WTC11 (cell line): ENCODE measurements around the gene TPST2. TPM values are rescaled to one million over a fixed set of nuclear protein-coding genes. Genes with fewer than 3 reads are reported as not detected.

Experiments used
- ATAC-seq: fragments of 200-7000 bp; cut with Tn5 transposase; 2 replicates; pipeline ENCODE4 v1.10.0; 2021; ENCODE audit warnings: mild to moderate bottlenecking, moderate library complexity
- CTCF ChIA-PET: fragments of 300-600 bp; sonication (Branson Sonifier 250); formaldehyde crosslinking; loops from one replicate; lab custom pipeline; 2021; ENCODE audit warnings: antibody characterized with exemption; lab: Charles Lee
- POLR2A ChIA-PET: fragments of 350-600 bp; sonication (Branson Sonifier 250); formaldehyde crosslinking; loops from one replicate; lab custom pipeline; 2021; ENCODE audit warnings: antibody characterized with exemption; lab: Charles Lee
- DNase-seq: peaks from one replicate; pipeline ENCODE4 v3.0.0; 2021; ENCODE audit warnings: low spot score
- H3K27ac Mint-ChIP-seq: 2 replicates; pipeline ENCODE4 v1.8.0; 2021; ENCODE audit warnings: mixed read lengths
- H3K27me3 Mint-ChIP-seq: 2 replicates; pipeline ENCODE4 v1.8.0; 2021; ENCODE audit warnings: low read depth, mild to moderate bottlenecking, moderate library complexity, mixed read lengths
- H3K36me3 Mint-ChIP-seq: 2 replicates; pipeline ENCODE4 v1.8.0; 2021; ENCODE audit warnings: mixed read lengths
- H3K4me1 Mint-ChIP-seq: 2 replicates; pipeline ENCODE4 v1.8.0; 2022; ENCODE audit warnings: mixed read lengths
- H3K4me3 Mint-ChIP-seq: 2 replicates; pipeline ENCODE4 v1.8.0; 2021; ENCODE audit warnings: mild to moderate bottlenecking, moderate library complexity, mixed read lengths
- H3K9me3 Mint-ChIP-seq: 2 replicates; pipeline ENCODE4 v1.8.0; 2021; ENCODE audit warnings: mixed read lengths
- ATF3 ChIP-seq: sonication (generic); formaldehyde crosslinking; conservative IDR thresholded peaks from 2 replicates; pipeline ENCODE4 v1.8.1; 2022; ENCODE audit warnings: mild to moderate bottlenecking, missing genetic modification reagents
- CTCF ChIP-seq: fragments of 200-600 bp; IDR thresholded peaks from 2 replicates; pipeline ENCODE4 v1.8.0; 2022; ENCODE audit warnings: antibody characterized with exemption
- ELF4 ChIP-seq: sonication (generic); formaldehyde crosslinking; IDR thresholded peaks from 2 replicates; pipeline ENCODE4 v1.8.1; 2022; ENCODE audit warnings: low read depth, mild to moderate bottlenecking, moderate library complexity, missing genetic modification reagents
- ESRRA ChIP-seq: sonication (generic); formaldehyde crosslinking; IDR thresholded peaks from 2 replicates; pipeline ENCODE4 v1.8.1; 2022; ENCODE audit warnings: mild to moderate bottlenecking, missing genetic modification reagents, borderline replicate concordance
- FOXK1 ChIP-seq: sonication (generic); formaldehyde crosslinking; IDR thresholded peaks from 2 replicates; pipeline ENCODE4 v1.8.0; 2022; ENCODE audit warnings: mild to moderate bottlenecking, moderate library complexity, missing genetic modification reagents
- HMGA2 ChIP-seq: fragments of 250-450 bp; sonication (Bioruptor Pico); IDR thresholded peaks from 2 replicates; pipeline ENCODE4 v1.4.0; 2021; ENCODE audit warnings: mild to moderate bottlenecking, moderate library complexity
- MLX ChIP-seq: sonication (generic); formaldehyde crosslinking; IDR thresholded peaks from 2 replicates; pipeline ENCODE4 v1.8.1; 2023; ENCODE audit warnings: mild to moderate bottlenecking, missing genetic modification reagents, moderate library complexity
- NR1H2 ChIP-seq: sonication (generic); formaldehyde crosslinking; IDR thresholded peaks from 2 replicates; pipeline ENCODE4 v1.9.0; 2021; ENCODE audit warnings: mild to moderate bottlenecking, moderate library complexity, missing genetic modification reagents
- NR2C2 ChIP-seq: sonication (generic); formaldehyde crosslinking; IDR thresholded peaks from 2 replicates; pipeline ENCODE4 v1.8.0; 2022; ENCODE audit warnings: mild to moderate bottlenecking, missing genetic modification reagents
- OVOL2 ChIP-seq: fragments of 250-450 bp; sonication (Bioruptor Pico); IDR thresholded peaks from 2 replicates; pipeline ENCODE4 v1.9.0; 2021; ENCODE audit warnings: mild to moderate bottlenecking, borderline replicate concordance
- SMAD4 ChIP-seq: sonication (generic); formaldehyde crosslinking; IDR thresholded peaks from 2 replicates; pipeline ENCODE4 v1.8.0; 2022; ENCODE audit warnings: mild to moderate bottlenecking, missing genetic modification reagents
- ZBTB21 ChIP-seq: sonication (generic); formaldehyde crosslinking; IDR thresholded peaks from 2 replicates; pipeline ENCODE4 v1.8.1; 2023; ENCODE audit warnings: mild to moderate bottlenecking, missing genetic modification reagents, borderline replicate concordance
- ZNF263 ChIP-seq: sonication (generic); formaldehyde crosslinking; IDR thresholded peaks from 2 replicates; pipeline ENCODE4 v1.8.1; 2022; ENCODE audit warnings: low read depth, mild to moderate bottlenecking, moderate library complexity, missing genetic modification reagents
- ZNF416 ChIP-seq: fragments of 250-450 bp; sonication (Bioruptor Pico); IDR thresholded peaks from 2 replicates; pipeline ENCODE4 v1.9.0; 2021; ENCODE audit warnings: mild to moderate bottlenecking, inconsistent platforms
- ZNF532 ChIP-seq: fragments of 250-450 bp; sonication (Bioruptor Pico); IDR thresholded peaks from 2 replicates; pipeline ENCODE4 v1.9.0; 2021; ENCODE audit warnings: mild to moderate bottlenecking, borderline replicate concordance
- total RNA-seq: library from RNA; stranded (reverse); gene quantifications from 3 replicates; pipeline ENCODE4 v1.2.3, GENCODE V29; 2021
- TF ChIP-seq, protein P1 (sequence below): sonication (generic); formaldehyde crosslinking; IDR thresholded peaks from 2 replicates; pipeline ENCODE4 v1.8.0; 2022; ENCODE audit warnings: missing genetic modification reagents
- TF ChIP-seq, protein P2 (sequence below): sonication (generic); formaldehyde crosslinking; IDR thresholded peaks from 2 replicates; pipeline ENCODE4 v1.8.1; 2023; ENCODE audit warnings: mild to moderate bottlenecking, missing genetic modification reagents, moderate library complexity
- TF ChIP-seq, protein P3 (sequence below): sonication (generic); formaldehyde crosslinking; IDR thresholded peaks from 2 replicates; pipeline ENCODE4 v1.8.0; 2023; ENCODE audit warnings: missing genetic modification reagents

The TPST2 gene
- total RNA-seq, 1 experiment from 2014 or later: 84.2 TPM

GRCh38 chr22:26494506-26494905 lies 95.4 kb downstream of the TPST2 start:
- ChIA-PET POLR2A (interaction anchor here (0.6 to 1.0 kb wide), 2 partner anchors 11 to 33 kb away, joined by 3 to 4 read pairs; partner anchors contain the start of genes HPS4 and SRRD), CTCF (interaction anchor here (2.1 kb wide), 1 partner anchor 171 kb away, joined by 4 read pairs; no protein-coding TSS in a partner anchor)
- H3K4me1 Mint-ChIP-seq: no peaks in the 10 kb centered on the region
- H3K36me3 Mint-ChIP-seq: peaks cover 83% of the 10 kb centered on the region
- DNase-seq (no peak), ATAC-seq (no peak)
- H3K27me3 Mint-ChIP-seq: no peaks in the 10 kb centered on the region
- no peak overlapping the region; the same call in 1 of the 2 replicates for H3K27ac Mint-ChIP-seq
- no peaks in the 10 kb centered on the region for H3K9me3 Mint-ChIP-seq
- TF ChIP-seq ZNF263 (no peak), SMAD4 (CRISPR knock-in tag) (no peak), ZBTB21 (CRISPR knock-in tag) (no peak), NR2C2 (no peak), HMGA2 (no peak), NR1H2 (CRISPR knock-in tag) (no peak), ZNF532 (CRISPR knock-in tag) (no peak), ATF3 (no peak), FOXK1 (CRISPR knock-in tag) (no peak), ELF4 (CRISPR knock-in tag) (no peak), MLX (CRISPR knock-in tag) (no peak), ZNF416 (CRISPR knock-in tag) (no peak), OVOL2 (CRISPR knock-in tag) (no peak), CTCF (no peak), ESRRA (CRISPR knock-in tag) (no peak)
- TF ChIP-seq, protein P1, sequence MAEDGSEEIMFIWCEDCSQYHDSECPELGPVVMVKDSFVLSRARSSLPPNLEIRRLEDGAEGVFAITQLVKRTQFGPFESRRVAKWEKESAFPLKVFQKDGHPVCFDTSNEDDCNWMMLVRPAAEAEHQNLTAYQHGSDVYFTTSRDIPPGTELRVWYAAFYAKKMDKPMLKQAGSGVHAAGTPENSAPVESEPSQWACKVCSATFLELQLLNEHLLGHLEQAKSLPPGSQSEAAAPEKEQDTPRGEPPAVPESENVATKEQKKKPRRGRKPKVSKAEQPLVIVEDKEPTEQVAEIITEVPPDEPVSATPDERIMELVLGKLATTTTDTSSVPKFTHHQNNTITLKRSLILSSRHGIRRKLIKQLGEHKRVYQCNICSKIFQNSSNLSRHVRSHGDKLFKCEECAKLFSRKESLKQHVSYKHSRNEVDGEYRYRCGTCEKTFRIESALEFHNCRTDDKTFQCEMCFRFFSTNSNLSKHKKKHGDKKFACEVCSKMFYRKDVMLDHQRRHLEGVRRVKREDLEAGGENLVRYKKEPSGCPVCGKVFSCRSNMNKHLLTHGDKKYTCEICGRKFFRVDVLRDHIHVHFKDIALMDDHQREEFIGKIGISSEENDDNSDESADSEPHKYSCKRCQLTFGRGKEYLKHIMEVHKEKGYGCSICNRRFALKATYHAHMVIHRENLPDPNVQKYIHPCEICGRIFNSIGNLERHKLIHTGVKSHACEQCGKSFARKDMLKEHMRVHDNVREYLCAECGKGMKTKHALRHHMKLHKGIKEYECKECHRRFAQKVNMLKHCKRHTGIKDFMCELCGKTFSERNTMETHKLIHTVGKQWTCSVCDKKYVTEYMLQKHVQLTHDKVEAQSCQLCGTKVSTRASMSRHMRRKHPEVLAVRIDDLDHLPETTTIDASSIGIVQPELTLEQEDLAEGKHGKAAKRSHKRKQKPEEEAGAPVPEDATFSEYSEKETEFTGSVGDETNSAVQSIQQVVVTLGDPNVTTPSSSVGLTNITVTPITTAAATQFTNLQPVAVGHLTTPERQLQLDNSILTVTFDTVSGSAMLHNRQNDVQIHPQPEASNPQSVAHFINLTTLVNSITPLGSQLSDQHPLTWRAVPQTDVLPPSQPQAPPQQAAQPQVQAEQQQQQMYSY: no peak
- TF ChIP-seq, protein P2, sequence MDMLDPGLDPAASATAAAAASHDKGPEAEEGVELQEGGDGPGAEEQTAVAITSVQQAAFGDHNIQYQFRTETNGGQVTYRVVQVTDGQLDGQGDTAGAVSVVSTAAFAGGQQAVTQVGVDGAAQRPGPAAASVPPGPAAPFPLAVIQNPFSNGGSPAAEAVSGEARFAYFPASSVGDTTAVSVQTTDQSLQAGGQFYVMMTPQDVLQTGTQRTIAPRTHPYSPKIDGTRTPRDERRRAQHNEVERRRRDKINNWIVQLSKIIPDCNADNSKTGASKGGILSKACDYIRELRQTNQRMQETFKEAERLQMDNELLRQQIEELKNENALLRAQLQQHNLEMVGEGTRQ (CRISPR knock-in tag): no peak
- TF ChIP-seq, protein P3, sequence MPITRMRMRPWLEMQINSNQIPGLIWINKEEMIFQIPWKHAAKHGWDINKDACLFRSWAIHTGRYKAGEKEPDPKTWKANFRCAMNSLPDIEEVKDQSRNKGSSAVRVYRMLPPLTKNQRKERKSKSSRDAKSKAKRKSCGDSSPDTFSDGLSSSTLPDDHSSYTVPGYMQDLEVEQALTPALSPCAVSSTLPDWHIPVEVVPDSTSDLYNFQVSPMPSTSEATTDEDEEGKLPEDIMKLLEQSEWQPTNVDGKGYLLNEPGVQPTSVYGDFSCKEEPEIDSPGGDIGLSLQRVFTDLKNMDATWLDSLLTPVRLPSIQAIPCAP (CRISPR knock-in tag): no peak
- H3K4me3 Mint-ChIP-seq: no peak overlapping the region
